Subcutaneous adipose tissue (tissue), 4 donors: ENCODE data around the gene CDR2L. TPM values are rescaled to one million over a fixed set of nuclear protein-coding genes. Genes with fewer than 3 reads are reported as not detected.

ENCODE experiments used
- CTCF ChIP-seq: fragments of 450-650 bp; IDR thresholded peaks from one replicate; pipeline ENCODE4 v1.5.1; 2016; ENCODE audit warnings: low read depth, mild to moderate bottlenecking, control low read depth, antibody characterized with exemption, moderate library complexity
- total RNA-seq, 4 donors: library from RNA; depleted of rRNA; stranded (reverse); fragments of >200 nt; gene quantifications; one replicate each; pipeline ENCODE4 v1.1.0, GENCODE V29; 2016

CDR2L gene
- 1 to 10 TPM; 5.1 to 8.5 (median 5.9) TPM for total RNA-seq

- TF ChIP-seq CTCF = no peak
Measured at GRCh38 chr17:74987418-74987908, at the start of gene CDR2L. Gene CDR2L (plus strand): TSS chr17:74987632. CDS start chr17:74988044, 412 bp downstream.

- no peak for TF ChIP-seq CTCF
Measured at GRCh38 chr17:74938194-74938950, 49.1 kb upstream of the CDR2L start.

- no peak for TF ChIP-seq CTCF
Measured at GRCh38 chr17:74939534-74939933, 47.9 kb upstream of the CDR2L start.

GRCh38 chr17:74941128-74941725 lies 46.2 kb upstream of the CDR2L start:
- TF ChIP-seq CTCF = no peak

- no peak for TF ChIP-seq CTCF
Measured at GRCh38 chr17:74943808-74944522, 43.5 kb upstream of the CDR2L start.

- no peak for TF ChIP-seq CTCF
Measured at GRCh38 chr17:74945543-74945942, 41.9 kb upstream of the CDR2L start.

GRCh38 chr17:74946641-74947040 lies 40.8 kb upstream of the CDR2L start:
- no peak for TF ChIP-seq CTCF
